ENCODE data around the gene KRTAP10-5. TPM values are rescaled to one million over a fixed set of nuclear protein-coding genes. Genes with fewer than 3 reads are reported as not detected.

The KRTAP10-5 gene
- total and polyA plus RNA-seq, 10 donors: not detected

GRCh38 chr21:44618909-44619308 is 38.5 kb upstream of the KRTAP10-5 start:
- Histone ChIP-seq H3K27me3 (replicated peaks in 1 of 7) (peaks cover 0 to 24% (median 0%) of the 10 kb centered on the region in 7 donors), H3K9me3 (peaks cover 5 to 44% (median 34%) of the 10 kb centered on the region in 8 donors), H3K27ac (peak overlapping the region; percentile 22 to 84 (median 64)), H3K4me1 (peaks cover 0 to 18% (median 5%) of the 10 kb centered on the region in 6 donors), H3K4me3 (peak overlapping the region in 1 of 8 donors; percentile 5), H3K36me3 (no peaks in the 10 kb centered on the region)
- intact Hi-C loops (cut with DNase I; ENCODE audit: low total_unique reads): no loop called here
- DNase-seq: peak; percentile 76
- peak in 1 of 3 donors; percentile 36 for TF ChIP-seq POLR2AphosphoS5 (IDR thresholded peaks at IDR 0.05)
- no peak for TF ChIP-seq CTCF (IDR thresholded peaks at IDR 0.05 in 8 of 11, conservative IDR thresholded peaks at IDR 0.05 in 3 of 11)
- WGBS, 5 donors: 36 to 60% (median 46%) methylated on average over 3 of the region's 3 CpGs

- peak; percentile 74 for DNase-seq
- Histone ChIP-seq H3K4me1 (peaks cover 0 to 18% (median 5%) of the 10 kb centered on the region in 6 donors), H3K9me3 (peaks cover 1 to 40% (median 30%) of the 10 kb centered on the region in 8 donors), H3K27me3 (replicated peaks in 1 of 7) (peaks cover 0 to 28% (median 0%) of the 10 kb centered on the region in 7 donors), H3K27ac (peak overlapping the region in 7 of 8 donors; percentile 45 to 84 (median 69)), H3K4me3 (peak overlapping the region in 1 of 8 donors; percentile 5), H3K36me3 (no peaks in the 10 kb centered on the region)
- TF ChIP-seq POLR2A (IDR thresholded peaks at IDR 0.05): no peak
- TF ChIP-seq POLR2AphosphoS5 (IDR thresholded peaks at IDR 0.05): no peak
- TF ChIP-seq CTCF (IDR thresholded peaks at IDR 0.05 in 8 of 11, conservative IDR thresholded peaks at IDR 0.05 in 3 of 11): peak in 5 of 11 experiments; percentile 19 to 34 (median 26)
- intact Hi-C loops (cut with DNase I; ENCODE audit: low total_unique reads): no loop called here
- WGBS, 5 donors: 26 to 40% (median 37%) methylated on average over 4 of the region's 4 CpGs
Measured at GRCh38 chr21:44618504-44618903, 38.1 kb upstream of the KRTAP10-5 start.

DNA sequence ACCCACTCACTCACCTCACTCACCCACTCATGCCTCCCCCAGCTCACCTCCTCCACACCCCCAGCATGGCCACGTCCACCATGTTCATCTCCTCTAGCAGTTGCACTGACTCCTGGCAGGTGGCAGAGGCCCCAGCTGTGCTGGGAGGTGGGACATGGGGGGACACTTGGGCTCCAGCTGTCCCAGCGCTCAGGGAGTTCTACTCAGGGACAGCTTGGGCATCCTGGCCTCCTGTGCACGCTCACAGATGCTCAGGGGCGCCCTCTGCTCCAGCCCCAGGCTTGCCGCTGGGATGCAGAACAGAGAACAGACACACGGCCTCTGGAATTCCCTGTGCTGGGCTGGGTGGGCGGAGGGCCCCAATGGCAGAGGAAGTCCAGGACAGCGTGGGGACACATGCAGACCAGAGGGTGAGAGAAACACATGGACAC is 36.7 kb upstream of the KRTAP10-5 start:
- Histone ChIP-seq H3K27ac (no peak overlapping the region), H3K4me3 (no peak overlapping the region), H3K36me3 (no peaks in the 10 kb centered on the region), H3K27me3 (replicated peaks in 1 of 7) (peaks cover 0 to 41% (median 0%) of the 10 kb centered on the region in 7 donors), H3K9me3 (peaks cover 0 to 28% (median 18%) of the 10 kb centered on the region in 8 donors), H3K4me1 (peaks cover 0 to 18% (median 5%) of the 10 kb centered on the region in 6 donors)
- no peak for DNase-seq
- WGBS, 5 donors: 69 to 87% (median 70%) methylated on average over 5 to 8 of the region's 8 CpGs
- intact Hi-C loops (cut with DNase I; ENCODE audit: low total_unique reads): no loop called here
- no peak for TF ChIP-seq POLR2AphosphoS5 (IDR thresholded peaks at IDR 0.05)
- no peak for TF ChIP-seq POLR2A (IDR thresholded peaks at IDR 0.05)
- no peak for TF ChIP-seq CTCF (IDR thresholded peaks at IDR 0.05 in 8 of 11, conservative IDR thresholded peaks at IDR 0.05 in 3 of 11)

- peaks cover 0 to 28% (median 22%) of the 10 kb centered on the region in 8 donors for H3K9me3 ChIP-seq
- TF ChIP-seq POLR2A (IDR thresholded peaks at IDR 0.05): no peak
- no peak for TF ChIP-seq POLR2AphosphoS5 (IDR thresholded peaks at IDR 0.05)
- no peak for TF ChIP-seq CTCF (IDR thresholded peaks at IDR 0.05 in 8 of 11, conservative IDR thresholded peaks at IDR 0.05 in 3 of 11)
- intact Hi-C loops (cut with DNase I; ENCODE audit: low total_unique reads): no loop called here
- DNase-seq: no peak
- peaks cover 0 to 18% (median 5%) of the 10 kb centered on the region in 6 donors for H3K4me1 ChIP-seq
- no peaks in the 10 kb centered on the region for H3K36me3 ChIP-seq
- peaks cover 0 to 41% (median 0%) of the 10 kb centered on the region in 7 donors for H3K27me3 ChIP-seq (replicated peaks in 1 of 7)
- WGBS, 5 donors: 86 to 93% (median 86%) methylated on average over 16 of the region's 16 CpGs
- no peak overlapping the region for H3K27ac ChIP-seq
- no peak overlapping the region for H3K4me3 ChIP-seq
Measured at GRCh38 chr21:44616591-44616926, 36.2 kb upstream of the KRTAP10-5 start.
